Frontal cortex (tissue), 4 donors: ENCODE measurements around the gene BCL7A. TPM values are rescaled to one million over a fixed set of nuclear protein-coding genes. Genes with fewer than 3 reads are reported as not detected.
A peak's percentile ranks its signal among the peaks of the same experiment; 100 is the strongest.

Experiments
- DNase-seq, 2 donors: peaks; one replicate each; pipeline ENCODE4 v3.0.0; 2012; ENCODE audit warnings: low spot score in 2 of 2
- FAIRE-seq: peaks from 2 replicates; lab custom pipeline; 2012; peaks lifted over from hg19 to GRCh38; lab: Jason Lieb, UNC
- total RNA-seq: library from RNA; depleted of rRNA; stranded (reverse); fragments of >200 nt; gene quantifications from one replicate; pipeline ENCODE4 v1.2.3, GENCODE V29; 2014
- donor health status: control.
- donor health status: control.
- donor health status: control.

The BCL7A gene
- total RNA-seq, 1 donor from 2014 or later = 88.0 TPM

DNA sequence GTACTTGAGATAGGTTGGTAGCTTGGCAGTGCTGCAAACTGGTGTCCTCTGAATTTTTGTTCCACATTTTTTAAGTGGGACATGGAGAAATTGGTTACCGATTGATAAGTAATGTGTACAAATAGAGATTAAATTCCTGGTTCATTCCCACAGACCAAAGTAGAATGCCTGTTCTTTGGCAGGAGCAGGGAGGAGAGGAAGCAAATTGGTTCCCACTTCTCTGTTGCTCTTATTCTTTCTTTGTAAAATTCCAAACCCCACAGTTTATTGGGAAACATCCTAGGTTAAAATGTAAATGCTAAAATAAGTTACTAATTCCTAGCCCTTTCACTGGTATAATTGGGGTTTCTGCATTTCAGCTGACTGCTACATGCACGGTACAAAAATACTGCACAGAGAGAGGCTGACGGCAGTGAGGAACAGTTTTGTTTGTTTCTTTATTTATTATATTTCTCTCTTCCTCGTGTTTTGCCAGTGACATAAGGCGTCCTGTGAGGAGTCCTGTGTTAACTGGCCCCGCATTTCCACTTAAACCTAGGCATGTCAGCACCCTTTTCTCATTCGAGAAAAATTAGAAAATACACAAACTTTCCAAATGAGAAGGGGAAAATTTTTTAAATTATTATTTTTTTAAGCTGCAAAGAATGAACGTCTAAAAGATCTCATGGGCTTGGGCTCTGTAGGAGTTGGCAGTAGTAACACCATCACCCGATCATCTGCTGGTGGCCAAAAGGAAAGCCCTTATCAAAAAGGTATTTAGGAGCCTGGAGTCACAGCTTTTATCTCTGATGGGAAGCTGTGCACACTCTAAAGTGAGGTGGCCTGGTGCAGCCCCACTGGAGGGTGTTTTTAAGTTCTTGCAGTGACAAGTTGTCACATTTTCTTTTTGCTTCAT is 25.4 kb upstream of the BCL7A start:
- FAIRE-seq (no peak), DNase-seq (no peak)

- FAIRE-seq = no peak
- no peak for DNase-seq
Observed at GRCh38 chr12:121996945-121997612, 24.6 kb upstream of the BCL7A start.

DNA sequence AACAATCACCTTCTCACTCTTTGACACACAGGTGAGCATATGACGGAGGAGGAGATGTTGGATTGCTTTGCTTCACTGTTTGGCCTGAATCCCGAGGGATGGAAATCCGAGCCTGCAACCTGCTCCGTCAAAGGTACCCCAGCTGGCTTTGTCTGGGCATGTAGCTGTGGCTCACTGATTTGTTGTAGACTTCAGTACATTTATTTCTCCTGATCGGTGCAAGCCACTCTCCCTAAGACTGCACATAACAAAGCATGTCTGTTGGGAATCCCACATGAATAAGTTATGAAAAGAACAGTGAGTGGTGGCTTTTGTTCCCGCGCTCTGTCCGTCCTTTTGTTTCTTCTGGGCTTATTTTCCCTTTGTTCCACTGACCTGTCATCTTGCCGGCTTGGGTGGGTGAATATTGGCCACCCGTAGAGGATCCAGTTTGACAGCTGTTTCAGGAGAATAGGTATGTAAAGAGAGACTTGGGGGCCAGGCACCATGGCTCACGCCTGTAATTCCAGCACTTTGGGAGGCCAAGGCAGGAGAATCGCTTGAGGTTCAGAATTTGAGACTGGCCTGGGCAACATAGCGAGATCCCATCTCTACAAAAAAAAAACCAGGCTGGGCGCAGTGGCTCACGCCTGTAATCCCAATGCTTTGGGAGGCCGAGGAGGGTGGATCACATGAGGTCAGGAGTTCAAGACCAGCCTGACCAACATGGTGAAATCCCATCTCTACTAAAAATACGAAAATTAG is 20.0 kb upstream of the BCL7A start:
- DNase-seq (peak in 1 of 2 donors; percentile 64), FAIRE-seq (no peak)

- DNase-seq (no peak), FAIRE-seq (no peak)
Observed at GRCh38 chr12:122003651-122004611, 17.8 kb upstream of the BCL7A start.

DNA sequence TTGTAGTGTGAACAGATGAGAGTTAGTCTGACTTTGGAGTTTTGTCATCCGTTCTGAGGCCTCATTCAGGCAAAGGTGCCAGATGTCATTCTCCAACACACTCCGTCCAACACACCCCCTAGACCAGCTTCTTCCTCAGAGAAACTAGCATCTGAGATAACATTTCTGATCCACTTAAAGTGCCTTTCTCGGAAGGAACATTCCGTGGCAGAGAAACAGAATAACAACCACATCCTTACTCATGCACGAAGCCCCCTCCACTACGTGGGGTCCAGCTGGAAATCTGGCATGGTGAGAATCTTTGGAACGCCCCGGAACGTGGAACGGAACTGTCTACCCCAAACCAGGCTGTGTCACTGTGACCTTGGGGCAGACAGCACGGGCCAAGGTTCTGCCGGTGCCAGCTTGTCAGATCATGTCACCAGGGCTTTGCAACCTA is 17.0 kb upstream of the BCL7A start:
- DNase-seq = no peak
- no peak for FAIRE-seq

GRCh38 chr12:122005252-122005776 is 16.4 kb upstream of the BCL7A start:
- no peak for FAIRE-seq

GRCh38 chr12:122006186-122006926 is 15.3 kb upstream of the BCL7A start:
- DNase-seq (no peak), FAIRE-seq (no peak)

More at GRCh38 chr12:122005252-122005776, 16.4 kb upstream of the BCL7A start:
- no peak for DNase-seq

DNA sequence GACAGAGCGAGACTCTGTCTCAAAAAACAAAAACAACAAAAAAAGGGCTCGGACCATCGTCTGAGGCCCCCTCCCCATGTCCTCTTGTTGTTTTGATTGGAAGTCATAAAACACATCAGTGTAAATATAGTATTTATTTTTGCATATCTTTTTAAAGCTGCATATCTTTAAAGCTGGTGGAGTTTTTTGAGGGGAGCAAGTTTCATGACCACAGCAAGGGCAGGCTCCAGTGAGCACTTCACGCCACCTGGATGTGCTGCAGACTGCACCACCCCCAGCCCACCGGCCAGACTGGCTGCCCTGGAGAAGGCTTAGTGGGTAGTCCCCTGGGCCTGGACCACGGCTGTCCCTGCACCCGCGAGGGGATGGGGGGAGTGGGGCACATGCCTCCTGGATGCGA is 11.9 kb upstream of the BCL7A start:
- no peak for FAIRE-seq
- DNase-seq = no peak

DNA sequence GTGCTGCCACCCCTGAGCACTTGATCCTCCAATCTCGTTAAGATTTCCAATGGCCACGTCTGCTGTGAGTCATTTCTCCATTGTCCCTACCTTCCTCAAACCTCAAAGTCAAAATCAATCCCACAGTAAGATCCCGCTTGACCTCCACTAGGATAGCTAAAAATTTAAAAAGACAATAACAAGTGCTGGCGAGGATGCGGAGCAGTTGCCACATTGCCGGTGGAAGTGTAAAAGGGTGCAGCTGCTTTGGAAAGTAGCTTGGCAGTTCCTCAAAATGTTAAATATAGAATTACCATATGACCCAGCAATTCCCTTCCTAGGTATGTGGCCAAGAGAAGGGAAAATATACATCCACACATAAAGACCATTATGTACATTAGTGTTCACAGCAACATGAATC is 9.5 kb upstream of the BCL7A start:
- FAIRE-seq = no peak
- no peak for DNase-seq

DNA sequence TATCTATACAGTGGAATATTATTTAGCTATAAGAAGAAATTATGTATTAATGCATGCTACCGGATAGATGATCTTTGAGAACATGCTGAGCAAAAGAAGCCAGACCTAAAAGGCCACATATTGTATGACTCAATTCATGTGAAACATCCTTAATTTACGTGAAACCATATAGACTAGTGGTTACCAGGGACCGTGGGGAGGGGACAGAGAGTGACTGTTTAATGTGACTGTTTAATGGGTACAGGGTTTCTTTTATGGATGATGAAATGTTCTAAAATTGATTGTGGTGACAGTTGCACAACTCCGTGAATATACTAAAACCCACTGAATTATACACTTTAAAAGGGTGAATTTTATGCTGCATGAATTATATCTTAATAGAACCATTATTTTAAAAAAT is 8.5 kb upstream of the BCL7A start:
- FAIRE-seq (no peak), DNase-seq (no peak)

DNA sequence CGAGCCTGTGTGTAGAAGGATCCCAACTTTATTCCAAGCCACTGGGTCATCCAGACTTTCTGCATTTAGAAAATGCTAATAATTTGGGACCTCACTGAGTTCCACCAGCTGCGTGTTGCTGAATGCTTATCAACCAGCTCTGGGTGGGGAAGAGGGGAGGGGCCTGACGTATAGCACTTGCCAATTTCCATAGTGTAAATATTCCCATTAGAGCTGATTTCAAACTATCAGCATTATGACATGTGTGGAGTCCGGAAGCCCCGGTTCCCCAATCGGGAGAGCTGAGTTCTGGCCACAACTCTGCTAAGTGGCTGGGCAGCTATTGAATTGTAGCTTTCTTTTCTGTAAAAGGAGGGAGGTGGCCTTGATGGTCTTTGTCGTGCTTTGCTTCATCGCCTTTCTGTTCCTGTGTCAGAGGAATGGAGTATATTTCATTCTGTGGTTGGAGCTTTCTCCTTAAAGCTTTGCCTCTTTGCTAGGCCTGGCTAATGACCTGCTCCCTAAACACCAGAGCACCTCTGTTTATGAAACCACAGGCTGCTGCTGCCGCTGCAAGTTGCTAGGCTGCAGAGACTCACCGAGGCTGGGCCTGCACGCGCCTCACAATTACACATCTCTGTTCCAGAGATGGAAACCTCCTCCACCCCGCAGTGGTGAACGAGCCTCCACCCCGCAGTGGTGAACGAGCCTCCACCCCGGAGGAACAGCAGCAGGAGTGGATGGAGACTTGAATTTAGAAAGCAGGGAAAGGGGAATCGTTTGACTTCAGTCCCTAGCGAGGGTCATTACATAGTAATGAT is 7.7 kb upstream of the BCL7A start:
- peak in 1 of 2 donors; percentile 12 for DNase-seq
- no peak for FAIRE-seq

- FAIRE-seq (no peak), DNase-seq (no peak)
Observed at GRCh38 chr12:122014781-122015180, 6.9 kb upstream of the BCL7A start.

DNA sequence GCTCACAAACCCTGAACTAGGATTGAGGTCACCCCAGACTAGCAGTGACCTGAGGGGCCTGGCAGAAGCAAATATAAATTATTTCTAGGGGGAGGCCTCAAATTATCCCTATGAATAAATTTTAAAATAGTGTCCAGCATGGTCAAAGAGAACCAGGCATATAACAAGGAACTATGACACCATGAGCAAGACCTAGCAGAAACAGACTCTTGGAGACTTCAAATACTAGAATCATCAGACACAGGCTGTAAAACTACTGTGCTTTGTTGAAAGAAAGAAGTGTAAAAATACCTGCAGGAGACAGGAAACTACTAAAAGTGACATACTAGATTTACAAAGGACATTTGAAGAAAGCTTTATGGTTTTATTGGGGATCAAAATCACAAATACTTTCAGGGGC is 3.2 kb upstream of the BCL7A start:
- DNase-seq (no peak), FAIRE-seq (no peak)

- FAIRE-seq = no peak
- DNase-seq = no peak
Observed at GRCh38 chr12:122018937-122019336, 2.7 kb upstream of the BCL7A start.

GRCh38 chr12:122020795-122021192 is 890 bp upstream of the BCL7A start:
- FAIRE-seq (no peak), DNase-seq (no peak)

DNA sequence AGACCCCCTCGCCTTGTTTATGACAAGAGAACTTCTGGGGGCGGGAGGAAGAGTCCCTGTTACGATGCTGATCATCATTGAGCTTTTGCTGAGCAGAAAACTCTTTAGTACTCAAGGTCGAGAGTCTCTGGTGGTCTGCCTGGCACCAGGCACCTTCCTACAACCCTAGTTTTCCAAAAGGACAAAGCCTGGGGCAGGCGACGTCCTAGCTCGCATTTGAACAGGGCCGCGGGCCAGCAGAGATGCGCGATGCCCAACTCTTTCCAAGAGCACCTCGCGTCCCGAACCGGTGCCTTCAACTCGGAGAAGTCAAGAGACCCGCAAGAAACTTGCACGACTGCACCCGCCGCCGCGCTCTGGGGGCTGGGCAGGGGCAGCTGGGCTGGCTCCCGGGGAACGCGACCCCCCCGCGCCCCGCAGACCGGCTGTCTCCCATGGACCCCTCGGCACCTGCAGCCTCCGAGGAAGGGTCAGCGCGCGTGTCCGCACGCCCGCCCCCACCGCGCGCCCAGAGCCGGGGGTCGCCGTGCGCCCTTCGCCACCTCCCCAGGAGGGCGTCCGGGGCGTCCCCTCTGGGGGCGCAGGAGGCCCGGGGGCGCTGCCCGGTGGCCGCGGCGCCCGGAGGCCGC is 377 bp upstream of the BCL7A start:
- FAIRE-seq = no peak

More for the DNA sequence above, 377 bp upstream of the BCL7A start:
- no peak for DNase-seq
